ENCODE results near the gene ASAP2.

The ASAP2 gene

DNA sequence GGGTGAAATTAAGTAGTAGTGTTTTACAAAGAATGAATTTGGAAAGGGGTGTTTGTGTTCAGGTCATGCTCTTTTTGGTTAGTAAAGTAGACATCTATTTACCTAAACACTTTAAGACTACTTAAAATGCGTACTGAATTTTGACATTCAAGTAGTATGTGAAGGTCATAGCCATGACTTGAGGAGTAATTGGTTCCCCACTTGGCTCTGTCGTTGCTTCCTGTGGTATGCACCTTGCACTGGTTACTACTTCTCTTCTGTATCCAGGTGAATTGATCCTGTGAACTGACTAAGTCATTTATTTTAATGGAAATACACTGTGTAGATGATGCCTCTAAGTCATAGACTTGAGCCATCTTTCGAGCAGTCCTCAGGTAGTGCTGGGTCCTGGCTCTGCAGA, 118.8 kb downstream of the ASAP2 start:
- DNase-seq (ENCODE audit: low read depth in 3 of 3) = no peak

DNA sequence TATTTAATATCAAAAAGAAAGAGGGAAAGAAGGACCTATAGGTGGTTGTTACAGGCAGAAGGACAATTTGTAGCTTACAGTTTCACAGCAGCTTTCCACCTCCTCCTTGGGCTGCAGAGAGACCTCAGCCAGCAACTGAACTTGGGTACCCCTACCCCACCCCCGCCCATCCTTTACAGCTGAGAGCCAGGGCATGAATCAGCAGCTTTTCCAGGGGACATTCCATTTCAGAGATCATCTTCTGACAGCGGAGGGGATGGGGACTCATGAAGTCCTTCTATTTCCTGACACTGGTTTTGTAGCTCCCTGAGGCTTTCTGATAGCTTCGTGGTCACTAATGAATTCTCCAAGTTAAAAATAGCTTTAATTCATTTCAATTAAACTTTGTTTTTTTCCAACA, 120.4 kb downstream of the ASAP2 start:
- DNase-seq (ENCODE audit: low read depth in 3 of 3) = no peak

DNA sequence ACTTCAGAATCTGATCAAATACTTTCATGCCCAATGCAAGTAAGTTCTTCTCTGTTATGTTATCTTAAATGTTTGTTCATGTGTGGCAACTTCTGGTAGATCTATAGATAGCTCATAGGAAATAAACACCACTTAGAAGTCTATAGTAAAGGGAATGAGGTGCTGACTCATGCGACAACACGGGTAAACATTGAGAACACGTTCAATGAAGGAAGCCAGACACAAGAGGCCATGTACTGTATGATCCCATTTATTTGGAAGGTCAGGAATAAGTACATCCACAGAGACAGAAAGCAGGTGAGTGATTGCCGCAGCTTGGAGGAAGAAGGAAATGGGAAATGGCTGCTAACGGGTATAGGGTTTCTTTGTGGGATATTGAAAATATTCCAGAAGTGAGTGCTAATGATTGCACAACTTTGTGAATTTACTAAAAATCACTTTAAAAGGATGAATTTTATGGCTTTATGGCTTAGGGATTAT, 121.3 kb downstream of the ASAP2 start:
- DNase-seq (ENCODE audit: low read depth in 3 of 3) = no peak

DNA sequence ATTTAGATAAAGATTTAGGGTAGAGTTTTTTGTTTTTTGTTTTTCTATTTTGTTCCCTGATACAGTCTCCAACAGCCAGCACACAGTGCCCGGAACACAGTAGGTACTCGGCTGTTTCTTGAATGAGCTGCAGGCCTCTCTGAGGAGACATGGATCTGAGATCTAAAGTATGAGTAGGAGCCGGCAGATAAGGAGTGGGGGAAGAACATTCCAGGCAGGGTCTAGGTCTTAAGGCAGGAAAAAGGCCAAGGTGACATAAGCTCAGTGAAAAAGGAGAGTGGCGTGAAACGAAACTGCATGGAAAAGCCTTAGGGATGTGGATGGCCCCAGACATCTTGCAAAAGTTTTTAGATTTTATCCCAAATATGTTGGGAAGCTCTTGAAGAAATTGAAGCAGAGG, 122.3 kb downstream of the ASAP2 start:
- DNase-seq (ENCODE audit: low read depth in 3 of 3) = no peak

DNA sequence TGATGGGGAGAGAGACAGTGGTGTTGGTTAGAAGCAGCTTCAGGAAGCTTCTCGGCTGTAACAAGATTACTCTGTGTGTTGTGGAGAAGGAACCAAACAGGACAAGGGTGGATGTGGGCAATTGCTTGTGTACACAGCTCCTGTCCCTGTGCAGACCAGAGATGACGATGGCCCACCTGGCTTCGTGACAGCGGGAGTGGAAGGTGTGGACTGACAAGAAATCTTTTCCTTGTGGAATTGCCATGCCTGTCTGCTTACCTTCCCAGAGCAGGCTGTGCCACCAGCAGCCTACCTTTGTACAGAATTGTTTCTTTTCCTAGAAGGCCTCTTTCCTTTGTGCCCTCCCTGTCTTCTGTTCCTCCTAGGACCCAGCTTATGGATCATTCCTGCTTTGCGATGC, 122.9 kb downstream of the ASAP2 start:
- DNase-seq (ENCODE audit: low read depth in 3 of 3) = no peak

DNA sequence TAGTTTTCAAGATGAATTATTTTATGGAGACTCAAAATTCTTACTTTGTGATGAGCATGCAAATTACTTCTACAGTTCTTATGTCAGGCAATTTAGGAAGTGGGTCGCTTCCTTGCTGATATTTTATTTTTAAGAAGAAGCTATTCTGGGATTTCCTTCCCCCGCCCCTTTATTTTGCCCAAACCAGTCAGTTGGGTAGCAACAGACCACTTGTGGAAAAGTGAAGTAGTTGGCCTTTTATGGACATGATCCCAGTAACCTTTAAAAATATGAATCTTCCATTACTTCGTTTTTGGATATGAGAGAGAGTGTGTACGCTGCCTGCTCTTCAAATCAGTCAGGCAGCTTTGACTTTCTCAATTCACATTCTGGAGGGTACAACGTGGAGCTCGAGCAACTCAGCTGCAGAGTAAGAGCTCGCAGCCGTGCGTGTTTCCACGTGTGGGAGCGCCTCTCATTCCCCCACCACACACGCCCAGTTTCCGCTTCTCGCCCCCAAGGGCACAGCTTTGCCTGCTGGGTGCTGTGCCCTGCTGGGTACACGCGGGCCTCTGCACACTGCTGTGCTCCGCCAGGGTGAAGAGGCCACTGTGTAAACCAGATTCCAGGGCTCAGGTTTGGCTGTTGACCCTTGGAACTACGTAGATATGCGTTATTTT, 124.1 kb downstream of the ASAP2 start:
- DNase-seq (ENCODE audit: low read depth in 3 of 3) = no peak

DNA sequence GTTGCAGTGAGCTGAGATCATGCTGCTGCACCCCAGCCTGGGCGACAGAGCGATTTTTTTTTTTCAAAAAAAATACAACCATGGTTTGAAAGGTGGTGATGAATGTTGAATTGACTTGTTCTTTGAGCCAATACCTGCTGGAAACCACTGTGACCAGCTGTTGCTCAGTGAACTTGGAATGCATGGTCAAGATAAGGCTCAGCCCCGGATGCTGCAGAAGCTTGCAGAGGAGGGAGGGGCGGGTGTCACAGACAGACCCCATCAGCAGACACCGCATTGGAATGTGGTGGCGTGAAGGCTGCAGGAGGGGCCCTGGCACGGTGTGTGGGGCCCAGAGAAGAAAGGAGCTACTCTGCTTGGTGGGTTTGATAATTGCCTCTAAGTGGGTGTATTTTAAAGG, 125.1 kb downstream of the ASAP2 start:
- no peak for DNase-seq (ENCODE audit: low read depth in 3 of 3)

DNA sequence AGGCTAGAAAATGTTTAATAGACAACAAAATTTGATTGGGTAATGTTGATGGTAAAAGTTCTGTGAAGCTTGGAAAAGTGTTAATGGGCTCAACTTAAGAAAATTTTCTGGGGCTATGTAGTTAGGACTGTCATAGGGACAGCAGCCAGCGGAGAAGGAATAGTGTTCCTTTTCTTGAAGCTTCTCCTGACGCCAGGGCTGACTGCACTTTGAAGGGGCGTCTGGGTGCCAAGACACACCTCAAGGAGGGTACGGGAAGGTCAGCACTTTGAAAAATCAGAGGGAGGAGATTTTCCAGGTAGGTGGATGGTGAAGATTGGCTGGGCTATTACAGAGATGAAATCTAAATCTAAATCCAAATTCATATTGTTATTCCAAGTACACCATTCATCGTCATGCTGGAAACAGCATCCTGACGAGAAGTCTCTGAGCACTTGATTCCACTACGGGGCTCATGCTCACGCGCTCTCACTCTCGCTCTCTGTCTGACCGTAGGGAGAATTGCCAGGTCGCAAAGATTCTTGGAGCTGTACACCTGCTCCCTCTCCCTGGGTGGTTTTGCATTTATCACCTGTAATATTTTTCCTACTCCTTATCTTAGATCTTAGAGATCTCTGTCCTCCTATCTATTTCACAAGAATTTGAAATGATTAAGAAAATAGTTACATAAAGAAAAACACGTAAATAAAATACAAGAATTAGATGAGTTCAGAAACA, 125.7 kb downstream of the ASAP2 start:
- DNase-seq (ENCODE audit: low read depth in 3 of 3) = no peak

DNA sequence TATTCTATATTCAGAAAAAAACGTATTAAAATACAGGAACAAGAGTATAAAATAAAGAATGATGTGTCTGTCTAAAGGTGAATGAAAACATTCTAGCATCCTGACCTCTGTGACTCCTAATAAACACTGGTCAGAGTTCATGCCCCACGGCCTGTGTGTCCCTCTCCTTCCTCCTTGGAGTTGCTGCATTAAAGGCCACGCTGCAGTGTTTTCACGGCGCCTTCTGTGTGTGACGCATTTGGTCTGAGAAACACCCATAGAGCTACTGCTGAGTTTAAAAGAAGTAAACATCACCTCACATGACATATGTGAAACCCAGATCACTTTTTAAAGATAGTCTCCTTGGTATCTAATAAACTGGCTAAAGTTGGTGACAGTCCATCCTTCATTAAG, 126.2 kb downstream of the ASAP2 start:
- DNase-seq (ENCODE audit: low read depth in 3 of 3) = no peak

DNA sequence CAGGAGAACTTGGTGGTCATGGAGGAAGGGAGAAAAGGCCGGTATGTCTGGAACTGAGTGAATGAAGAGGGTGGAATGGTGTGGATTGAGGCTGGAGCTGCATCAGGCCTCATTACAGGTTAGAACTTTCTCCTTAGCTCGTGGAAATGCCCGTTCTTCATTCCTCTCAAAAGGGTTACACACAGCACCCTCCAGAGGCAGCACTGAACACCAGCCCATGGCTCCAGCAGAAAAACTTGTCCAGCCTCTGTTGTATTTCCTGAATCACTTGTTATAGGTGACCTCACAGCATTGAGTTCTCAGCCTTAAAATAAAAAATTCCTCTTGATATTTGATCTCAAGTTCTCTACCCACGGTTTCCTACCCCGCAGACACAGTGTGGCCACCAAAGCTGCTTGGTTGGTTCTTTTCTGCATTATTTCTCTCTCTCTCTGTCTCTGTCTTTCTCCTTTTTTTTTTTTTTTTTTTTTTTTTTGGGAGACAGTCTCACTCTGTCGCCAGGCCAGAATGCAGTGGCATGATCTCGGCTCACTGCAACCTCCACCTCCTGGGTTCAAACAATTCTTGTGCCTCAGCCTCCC, 127.1 kb downstream of the ASAP2 start:
- DNase-seq (ENCODE audit: low read depth in 3 of 3) = no peak

DNA sequence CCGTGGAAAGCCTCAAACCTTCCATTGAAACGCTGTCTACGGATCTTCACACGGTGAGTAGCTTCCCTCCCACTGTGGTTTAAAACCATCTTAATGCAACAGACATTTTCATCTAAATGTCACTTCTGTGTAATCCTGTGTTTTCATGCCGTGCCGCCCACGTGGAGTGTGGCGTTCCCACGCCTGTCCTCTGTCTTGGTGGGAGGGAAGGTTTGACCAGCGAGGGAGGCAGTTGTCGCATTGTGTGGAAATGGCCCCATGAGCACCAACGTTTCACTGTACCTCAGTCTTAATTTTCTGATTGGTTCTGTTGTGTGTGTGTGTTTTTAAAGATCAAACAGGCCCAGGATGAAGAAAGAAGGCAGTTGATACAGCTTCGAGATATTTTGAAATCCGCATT, 128.1 kb downstream of the ASAP2 start:
- no peak for DNase-seq (ENCODE audit: low read depth in 3 of 3)

DNA sequence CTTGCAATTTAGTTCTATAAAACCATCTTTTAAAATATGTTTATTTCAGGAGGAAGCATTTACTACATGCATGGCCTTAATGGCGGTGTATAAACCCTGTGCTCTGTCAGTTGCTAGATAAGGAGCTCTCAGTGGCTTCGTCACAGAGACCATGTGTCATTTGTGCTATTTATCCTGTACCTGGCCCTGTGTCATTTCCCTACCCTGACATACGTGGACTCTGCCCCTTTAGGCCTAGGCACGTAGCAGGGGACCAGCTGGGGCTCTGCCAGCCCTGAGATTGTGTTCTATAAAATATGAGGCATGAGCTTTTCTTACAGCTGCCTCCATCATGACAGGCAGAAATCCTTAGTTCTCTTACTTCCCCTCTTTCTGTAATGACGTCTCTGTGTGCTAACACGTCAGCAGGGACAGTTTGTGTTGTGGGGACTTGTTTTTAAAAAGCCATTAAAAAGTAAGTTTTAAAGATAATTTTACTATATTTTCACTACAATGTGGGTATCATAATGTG, 128.8 kb downstream of the ASAP2 start:
- DNase-seq (ENCODE audit: low read depth in 3 of 3) = no peak

DNA sequence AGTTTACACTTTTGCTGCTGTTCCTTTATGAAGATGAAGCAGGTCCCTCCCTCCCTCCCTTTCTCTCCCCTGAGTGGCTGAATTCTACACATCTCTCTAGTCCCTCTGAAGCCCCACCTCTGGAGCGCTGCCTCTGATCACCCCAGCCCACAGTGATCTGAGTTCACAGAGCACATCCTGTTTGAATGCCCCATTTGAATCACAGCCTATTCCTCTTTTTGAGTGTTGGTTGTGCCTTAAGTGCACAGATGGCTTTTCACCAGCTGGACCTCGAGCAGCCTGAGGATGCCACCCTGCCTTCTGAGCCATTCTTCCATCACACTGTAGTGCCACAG, 129.6 kb downstream of the ASAP2 start:
- DNase-seq (ENCODE audit: low read depth in 3 of 3) = no peak

DNA sequence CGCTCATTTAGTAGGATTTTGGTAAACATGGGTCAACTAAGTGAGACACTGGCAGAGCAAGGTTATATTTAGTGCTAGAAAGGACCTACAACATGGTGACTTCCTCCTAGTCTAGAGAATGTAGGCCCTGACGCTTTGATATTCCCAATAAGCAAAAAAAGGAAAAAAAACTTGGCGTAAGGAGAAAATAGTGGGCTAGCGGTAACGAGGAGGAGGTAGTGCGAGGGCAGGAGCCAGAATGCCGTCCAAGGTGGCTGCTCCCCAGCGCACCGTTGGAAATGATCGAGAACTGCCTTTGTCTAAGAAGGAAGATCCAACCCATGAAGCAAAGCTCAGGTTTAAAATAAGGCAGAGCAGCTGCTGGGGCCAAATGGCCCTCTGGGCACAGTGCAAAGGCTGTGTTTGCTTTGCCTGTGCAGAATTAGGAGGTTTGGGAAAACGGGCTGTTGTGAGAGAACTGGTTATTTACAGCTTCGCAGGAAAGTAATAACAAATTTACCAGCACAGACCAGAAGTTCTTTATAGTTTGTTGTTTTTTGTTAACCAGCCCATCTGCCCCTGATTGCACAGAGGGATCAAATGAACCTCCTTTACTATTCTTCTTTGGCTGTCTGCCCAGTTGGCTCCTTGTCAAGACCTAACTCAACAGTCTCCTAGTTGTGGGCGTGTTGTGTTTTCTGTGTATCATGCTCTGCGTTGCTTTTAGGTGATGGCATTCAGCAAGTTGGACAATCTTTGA, 130.1 kb downstream of the ASAP2 start:
- DNase-seq (ENCODE audit: low read depth in 3 of 3) = no peak

DNA sequence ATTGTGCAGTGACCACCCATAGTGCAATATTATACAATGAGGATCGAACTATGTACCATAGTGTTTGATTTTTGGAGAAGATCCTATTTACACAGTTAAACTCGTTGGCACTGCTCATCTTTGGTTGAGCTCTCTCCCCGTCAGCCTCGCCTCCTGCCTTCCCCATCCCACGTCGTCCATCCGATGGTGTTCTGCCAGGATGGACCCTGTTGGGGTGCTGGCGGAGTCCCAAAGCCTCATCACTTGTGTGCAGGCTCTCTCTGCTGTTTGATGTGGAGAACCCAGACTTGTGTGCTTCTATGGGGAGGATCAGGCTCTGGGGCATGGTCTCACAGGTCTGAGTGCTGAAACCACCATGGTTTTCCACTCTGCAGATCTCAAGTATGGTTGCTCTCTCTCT, 131.3 kb downstream of the ASAP2 start:
- DNase-seq (ENCODE audit: low read depth in 3 of 3) = no peak

DNA sequence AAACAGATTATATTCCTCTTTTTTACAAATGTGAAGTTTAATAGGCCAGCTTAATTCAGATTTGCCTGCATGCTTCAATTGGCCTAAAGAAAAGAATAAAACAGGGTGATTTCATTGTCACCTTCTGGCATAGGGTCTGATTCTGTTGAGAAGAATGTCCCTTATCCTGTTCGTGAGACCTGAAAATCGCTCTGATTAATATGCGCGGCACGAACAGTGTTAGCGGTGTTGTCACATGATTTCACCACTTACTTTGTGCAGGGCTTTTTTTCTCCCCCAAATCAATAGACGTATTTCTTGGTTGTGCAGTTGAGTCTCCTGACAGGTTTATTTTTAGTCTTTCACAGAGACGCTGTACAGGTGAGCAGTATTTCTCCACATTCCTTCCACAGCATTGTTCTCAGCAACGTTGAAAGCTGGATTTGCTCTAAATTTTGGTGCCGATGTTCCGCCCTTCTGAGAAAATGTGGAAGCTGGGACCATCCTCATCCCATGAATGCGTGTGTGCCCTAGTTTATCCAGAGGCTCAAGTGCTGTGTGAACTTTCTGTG, 134.8 kb downstream of the ASAP2 start:
- DNase-seq (ENCODE audit: low read depth in 3 of 3) = no peak

DNA sequence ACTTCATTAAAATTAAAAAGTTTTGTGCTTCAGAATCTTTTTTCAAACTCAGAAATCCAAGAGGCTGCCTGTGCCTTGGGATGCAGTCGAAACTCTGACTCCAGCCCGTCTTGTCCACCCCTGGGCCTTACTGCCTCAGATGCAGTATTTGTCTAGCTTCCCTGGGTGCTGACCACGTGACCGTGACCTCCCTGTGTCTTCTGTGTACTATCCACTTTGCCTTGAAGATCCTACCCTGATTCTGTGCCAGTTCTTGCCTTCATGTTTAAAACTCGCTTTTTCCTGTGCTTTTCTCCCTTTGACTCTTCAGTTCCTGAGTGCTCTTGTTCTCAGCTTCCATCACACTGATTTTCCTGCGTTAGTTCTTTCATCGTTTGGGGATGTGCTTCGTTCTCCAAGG, 136.0 kb downstream of the ASAP2 start:
- DNase-seq (ENCODE audit: low read depth in 3 of 3) = no peak

DNA sequence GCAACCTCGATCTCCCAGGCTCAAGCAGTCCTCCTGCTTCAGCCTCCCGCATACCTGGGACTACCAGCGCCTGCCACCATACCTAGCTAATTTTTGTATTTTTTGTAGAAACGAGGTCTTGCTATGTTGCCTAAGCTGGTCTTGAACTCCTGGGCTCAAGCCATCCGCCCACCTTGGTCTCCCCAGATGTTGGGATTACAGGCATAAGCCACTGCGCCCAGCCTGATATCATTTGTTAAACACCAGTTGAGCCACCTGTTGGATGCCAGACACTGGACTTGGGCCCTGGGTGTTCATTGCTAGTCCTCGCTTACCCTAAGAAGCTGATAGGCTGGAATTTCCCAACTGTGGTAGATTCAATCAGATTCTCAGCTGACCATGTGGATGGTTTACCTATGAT, 136.9 kb downstream of the ASAP2 start:
- no peak for DNase-seq (ENCODE audit: low read depth in 3 of 3)

DNA sequence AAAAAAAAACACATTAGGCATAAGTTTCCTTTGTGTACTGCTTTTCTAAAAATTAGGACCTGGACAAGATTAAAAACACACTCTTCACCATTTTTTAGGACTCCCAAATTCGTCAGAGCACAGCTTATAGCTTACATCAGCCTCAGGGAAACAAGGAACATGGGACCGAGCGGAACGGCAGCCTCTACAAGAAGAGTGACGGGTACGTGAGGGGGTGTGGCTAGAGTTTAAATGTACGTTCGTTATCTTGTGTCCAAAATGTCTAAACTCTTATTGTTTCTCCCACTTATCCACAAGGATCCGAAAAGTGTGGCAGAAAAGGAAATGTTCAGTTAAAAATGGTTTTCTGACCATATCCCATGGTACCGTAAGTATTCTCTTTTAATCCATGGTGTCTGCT, 137.8 kb downstream of the ASAP2 start:
- DNase-seq (ENCODE audit: low read depth in 3 of 3) = no peak

DNA sequence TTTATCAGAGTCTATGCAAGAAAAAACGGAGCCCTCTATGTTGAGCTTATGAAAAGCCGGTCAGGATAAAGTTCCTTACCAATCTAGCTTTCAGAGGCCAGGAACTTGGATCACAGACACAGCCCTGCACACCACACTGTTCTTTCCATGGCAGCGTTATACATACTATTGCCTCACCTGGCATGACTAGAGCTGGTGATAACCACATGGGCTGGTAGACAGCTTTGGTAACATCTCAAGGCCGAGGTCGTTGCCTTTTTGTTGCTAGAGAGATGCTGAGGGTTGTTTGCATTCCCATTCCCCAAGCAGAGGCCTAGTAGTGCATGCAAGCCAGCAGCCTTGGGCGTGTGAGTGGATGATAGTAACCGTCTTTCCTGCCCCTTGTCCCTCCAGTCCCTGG, 138.7 kb downstream of the ASAP2 start:
- DNase-seq (ENCODE audit: low read depth in 3 of 3) = no peak

DNA sequence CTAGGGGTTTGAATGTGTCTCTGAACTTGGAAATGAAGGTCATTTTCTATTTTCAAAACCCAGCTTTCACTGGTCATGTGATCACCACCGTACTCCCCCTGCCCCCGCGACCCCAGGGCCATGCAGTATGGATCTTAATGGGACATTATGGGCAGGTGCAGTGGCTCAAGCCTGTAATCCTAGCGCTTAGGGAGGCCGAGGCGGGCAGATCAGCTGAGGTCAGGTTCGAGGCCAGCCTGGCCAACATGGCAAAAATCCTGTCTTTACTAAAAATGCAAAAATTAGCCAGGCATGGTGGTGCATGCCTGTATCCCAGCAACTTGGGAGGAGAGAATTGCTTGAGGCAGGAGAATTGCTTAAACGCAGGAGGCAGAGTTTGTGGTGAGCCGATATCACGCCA, 139.4 kb downstream of the ASAP2 start:
- DNase-seq (ENCODE audit: low read depth in 3 of 3) = no peak

DNA sequence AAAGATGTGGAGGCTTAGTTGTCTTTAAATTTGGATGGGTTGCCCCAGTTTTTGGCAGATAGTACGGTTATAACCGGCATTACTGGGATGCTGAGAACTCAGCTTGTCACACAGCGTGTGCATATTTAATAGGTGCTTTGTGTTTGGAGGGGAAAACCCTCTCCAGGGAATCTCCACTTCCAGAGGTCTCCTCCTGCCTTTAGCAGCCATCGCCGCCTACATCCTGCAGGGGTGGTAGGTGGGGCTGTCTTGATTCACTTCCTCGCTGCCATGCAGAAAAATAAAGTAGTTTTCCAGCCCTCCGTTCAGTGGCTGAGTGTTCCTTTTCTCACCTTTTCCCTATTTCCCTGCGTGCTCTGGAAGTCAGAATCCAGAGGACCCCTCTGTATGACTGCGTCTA, 140.3 kb downstream of the ASAP2 start:
- no peak for DNase-seq (ENCODE audit: low read depth in 3 of 3)
